Coronary artery (tissue), 2 donors: ENCODE measurements around the gene SRSF2.
"Not testable (repeated sequence)": the region's sequence is repeated elsewhere in the genome, so short reads cannot be mapped to it uniquely, and the experiment has no call there.

Experiments used
- DNase-seq: peaks from one replicate; pipeline ENCODE4 v3.0.0-alpha.2; 2017; ENCODE audit warnings: low spot score
- H3K27ac ChIP-seq, 2 donors: fragments of 200-600 bp; sonication (generic); one replicate each; pipeline ENCODE4 v1.5.1; 2016 to 2019
- H3K4me3 ChIP-seq: fragments of 200-600 bp; sonication (generic); 2 replicates; pipeline ENCODE4 v1.5.1; 2016; ENCODE audit warnings: mild to moderate bottlenecking, moderate library complexity
- CTCF ChIP-seq: fragments of 200-600 bp; sonication (generic); IDR thresholded peaks from one replicate; pipeline ENCODE4 v1.5.1; 2019; ENCODE audit warnings: antibody characterized with exemption

SRSF2 gene

GRCh38 chr17:76732734-76733617, 4.2 kb downstream of the SRSF2 start:
- no peak overlapping the region for H3K4me3 ChIP-seq
- no peak overlapping the region for H3K27ac ChIP-seq
- no peak for DNase-seq
- no peak for TF ChIP-seq CTCF

GRCh38 chr17:76731800-76732733, 5.1 kb downstream of the SRSF2 start:
- H3K4me3 ChIP-seq, DNase-seq, H3K27ac ChIP-seq: not testable (repeated sequence)

- TF ChIP-seq CTCF: no peak
- H3K27ac ChIP-seq: peak overlapping the region; percentile 53 to 99
- DNase-seq: no peak
- peak overlapping the region; percentile 95 for H3K4me3 ChIP-seq
Measured at GRCh38 chr17:76727745-76728456, 9.2 kb downstream of the SRSF2 start.

GRCh38 chr17:76726776-76727718, 10.1 kb downstream of the SRSF2 start, which contains the start of gene METTL23:
METTL23 (plus strand) TSS chr17:76726839; CDS start chr17:76729711, 2,872 bp downstream.
- peak; percentile 89 for DNase-seq
- H3K27ac ChIP-seq: peak within 1 kb of the TSS; percentile 99 to 100
- peak; percentile 58 for TF ChIP-seq CTCF
- H3K4me3 ChIP-seq: peak within 1 kb of the TSS; percentile 95

- no peak for TF ChIP-seq CTCF
- H3K4me3 ChIP-seq: peak within 1 kb of the TSS; percentile 95
- DNase-seq: peak; percentile 99
- peak within 1 kb of the TSS; percentile 99 to 100 for H3K27ac ChIP-seq
Measured at GRCh38 chr17:76726231-76726775, 10.8 kb downstream of the SRSF2 start, which contains the start of gene JMJD6. JMJD6 (minus strand) TSS chr17:76726606; CDS start chr17:76726475, 131 bp downstream.

GRCh38 chr17:76725580-76726230, 11.4 kb downstream of the SRSF2 start:
- peak; percentile 91 for DNase-seq
- peak overlapping the region; percentile 95 for H3K4me3 ChIP-seq
- peak overlapping the region; percentile 99 to 100 for H3K27ac ChIP-seq
- no peak for TF ChIP-seq CTCF
